ENCODE data around the gene SIPA1L3.

SIPA1L3 gene

GRCh38 chr19:38195237-38195636, 288.2 kb downstream of the SIPA1L3 start:
- Histone ChIP-seq H3K27ac (ENCODE audit: low read depth, low read length) (no peak overlapping the region), H3K9me3 (ENCODE audit: insufficient read depth, low read length) (no peaks in the 10 kb centered on the region), H3K79me2 (ENCODE audit: insufficient read depth, low read length) (no peaks in the 10 kb centered on the region), H3F3A (ENCODE audit: insufficient read depth) (no peaks in the 10 kb centered on the region), H2AFZ (ENCODE audit: low read depth, low read length, severe bottlenecking) (no peak overlapping the region), H3K36me3 (ENCODE audit: low read length) (0 out of 2 replicates have a peak, but pooled peaks cover 3% of the 10 kb centered on the region), H3K4me3 (ENCODE audit: insufficient read depth, low read length, poor library complexity, severe bottlenecking) (no peak overlapping the region), H3K4me2 (ENCODE audit: low read depth, low read length, poor library complexity, severe bottlenecking) (no peak overlapping the region), H3K27me3 (ENCODE audit: low read length) (no peaks in the 10 kb centered on the region), H3K9me2 (replicated peaks; ENCODE audit: insufficient read depth, low read length) (no peaks in the 10 kb centered on the region), H4K20me1 (ENCODE audit: low read depth, low read length) (no peaks in the 10 kb centered on the region), H3K9ac (ENCODE audit: low read length) (no peak overlapping the region)
- TF ChIP-seq CTCF (IDR thresholded peaks at IDR 0.05; ENCODE audit: insufficient read depth, low read length, poor library complexity, severe bottlenecking) (no peak), EZH2phosphoT487 (conservative IDR thresholded peaks at IDR 0.05; ENCODE audit: low read length) (no peak)

- TF ChIP-seq EZH2phosphoT487 (conservative IDR thresholded peaks at IDR 0.05; ENCODE audit: low read length) (no peak), CTCF (IDR thresholded peaks at IDR 0.05; ENCODE audit: insufficient read depth, low read length, poor library complexity, severe bottlenecking) (no peak)
- no peak overlapping the region for H3K27ac ChIP-seq (ENCODE audit: low read depth, low read length)
- H3K36me3 ChIP-seq (ENCODE audit: low read length), result 0 out of 2 replicates have a peak, but pooled peaks cover 3% of the 10 kb centered on the region
- H3F3A ChIP-seq (ENCODE audit: insufficient read depth), result no peaks in the 10 kb centered on the region
- no peaks in the 10 kb centered on the region for H3K9me3 ChIP-seq (ENCODE audit: insufficient read depth, low read length)
- H3K4me3 ChIP-seq (ENCODE audit: insufficient read depth, low read length, poor library complexity, severe bottlenecking), result no peak overlapping the region
- no peaks in the 10 kb centered on the region for H3K27me3 ChIP-seq (ENCODE audit: low read length)
- no peaks in the 10 kb centered on the region for H4K20me1 ChIP-seq (ENCODE audit: low read depth, low read length)
- H3K79me2 ChIP-seq (ENCODE audit: insufficient read depth, low read length), result no peaks in the 10 kb centered on the region
- H3K9me2 ChIP-seq (replicated peaks; ENCODE audit: insufficient read depth, low read length), result no peaks in the 10 kb centered on the region
- no peak overlapping the region for H3K4me2 ChIP-seq (ENCODE audit: low read depth, low read length, poor library complexity, severe bottlenecking)
- H3K9ac ChIP-seq (ENCODE audit: low read length), result no peak overlapping the region
- no peak overlapping the region for H2AFZ ChIP-seq (ENCODE audit: low read depth, low read length, severe bottlenecking)
Observed at GRCh38 chr19:38196245-38196837, 289.3 kb downstream of the SIPA1L3 start.

GRCh38 chr19:38196948-38197656, 290.1 kb downstream of the SIPA1L3 start:
- Histone ChIP-seq H3K9ac (ENCODE audit: low read length) (no peak overlapping the region), H2AFZ (ENCODE audit: low read depth, low read length, severe bottlenecking) (no peak overlapping the region), H3K36me3 (ENCODE audit: low read length) (0 out of 2 replicates have a peak, but pooled peaks cover 3% of the 10 kb centered on the region), H3K79me2 (ENCODE audit: insufficient read depth, low read length) (no peaks in the 10 kb centered on the region), H3F3A (ENCODE audit: insufficient read depth) (no peaks in the 10 kb centered on the region), H3K4me3 (ENCODE audit: insufficient read depth, low read length, poor library complexity, severe bottlenecking) (no peak overlapping the region), H3K4me2 (ENCODE audit: low read depth, low read length, poor library complexity, severe bottlenecking) (no peak overlapping the region), H3K9me3 (ENCODE audit: insufficient read depth, low read length) (no peaks in the 10 kb centered on the region), H3K9me2 (replicated peaks; ENCODE audit: insufficient read depth, low read length) (no peaks in the 10 kb centered on the region), H4K20me1 (ENCODE audit: low read depth, low read length) (no peaks in the 10 kb centered on the region), H3K27me3 (ENCODE audit: low read length) (no peaks in the 10 kb centered on the region), H3K27ac (ENCODE audit: low read depth, low read length) (no peak overlapping the region)
- no peak for TF ChIP-seq CTCF (IDR thresholded peaks at IDR 0.05; ENCODE audit: insufficient read depth, low read length, poor library complexity, severe bottlenecking)

Data from SU-DHL-6 (cell line).